Keratinocyte (primary cell): ENCODE results near the gene CRYL1. TPM values are rescaled to one million over a fixed set of nuclear protein-coding genes. Genes with fewer than 3 reads are reported as not detected.

Source experiments
- DNase-seq: peaks from one replicate; pipeline ENCODE4 v3.0.0-alpha.2; 2011; ENCODE audit warnings: low read depth, missing footprints, low spot score
- FAIRE-seq: peaks from 2 replicates; lab custom pipeline; 2011; peaks lifted over from hg19 to GRCh38; lab: Jason Lieb, UNC
- H2AFZ ChIP-seq: 2 replicates; pipeline ENCODE4 v1.6.0; 2012; ENCODE audit warnings: low read length, control low read depth, inconsistent platforms; ENCODE audit not compliant: control insufficient read depth
- H3K27ac ChIP-seq: 2 replicates; pipeline ENCODE4 v1.5.1; 2011; ENCODE audit warnings: low read length; ENCODE audit not compliant: control insufficient read depth, insufficient read depth
- H3K27me3 ChIP-seq: 3 replicates; pipeline ENCODE4 v1.6.0; 2011; ENCODE audit warnings: low read length; ENCODE audit not compliant: control insufficient read depth, insufficient read depth; ENCODE audit errors: extremely low read depth
- H3K36me3 ChIP-seq, 2 experiments: 2 replicates in 1 of 2; 3 replicates in 1 of 2; pipeline ENCODE4 v1.5.1; 2011; ENCODE audit warnings: low read length in 2 of 2, mild to moderate bottlenecking in 1 of 2; ENCODE audit not compliant: control insufficient read depth in 2 of 2, insufficient read depth in 2 of 2; ENCODE audit errors: extremely low read depth in 1 of 2
- H3K4me1 ChIP-seq: 3 replicates; pipeline ENCODE4 v1.5.1; 2011; ENCODE audit warnings: low read length; ENCODE audit not compliant: control insufficient read depth, insufficient read depth; ENCODE audit errors: extremely low read depth
- H3K4me2 ChIP-seq: 3 replicates; pipeline ENCODE4 v1.6.0; 2011; ENCODE audit warnings: low read depth, low read length; ENCODE audit not compliant: control insufficient read depth, insufficient read depth; ENCODE audit errors: extremely low read depth
- H3K4me3 ChIP-seq, 3 experiments: fragments of 200-600 bp in 1 of 3; sonication (generic) in 1 of 3; 2 replicates in 2 of 3; 3 replicates in 1 of 3; pipeline ENCODE4 v1.5.1; 2011 to 2016; ENCODE audit warnings: low read length in 3 of 3, mild to moderate bottlenecking in 3 of 3, control low read depth in 2 of 3, inconsistent platforms in 1 of 3, low read depth in 1 of 3, mixed read lengths in 1 of 3, mixed run types in 1 of 3, moderate library complexity in 1 of 3; ENCODE audit not compliant: control insufficient read depth in 2 of 3, insufficient read depth in 2 of 3; ENCODE audit errors: extremely low read depth in 1 of 3
- H3K79me2 ChIP-seq: 2 replicates; pipeline ENCODE4 v1.6.0; 2012; ENCODE audit warnings: low read length; ENCODE audit not compliant: control insufficient read depth, insufficient read depth
- H3K9ac ChIP-seq: 3 replicates; pipeline ENCODE4 v1.6.0; 2011; ENCODE audit warnings: low read length; ENCODE audit not compliant: control insufficient read depth, insufficient read depth; ENCODE audit errors: extremely low read depth
- H3K9me1 ChIP-seq: 3 replicates; pipeline ENCODE4 v1.6.0; 2011; ENCODE audit warnings: low read length; ENCODE audit not compliant: control insufficient read depth, insufficient read depth; ENCODE audit errors: extremely low read depth
- H3K9me3 ChIP-seq: 2 replicates; pipeline ENCODE4 v1.5.1; 2012; ENCODE audit warnings: low read depth, low read length; ENCODE audit not compliant: control insufficient read depth
- H4K20me1 ChIP-seq: 3 replicates; pipeline ENCODE4 v1.6.0; 2011; ENCODE audit warnings: low read length; ENCODE audit not compliant: control insufficient read depth, insufficient read depth; ENCODE audit errors: extremely low read depth
- CTCF ChIP-seq, 3 experiments: IDR thresholded peaks in 1 of 3; conservative IDR thresholded peaks in 1 of 3; optimal IDR thresholded peaks in 1 of 3; 2 replicates in 2 of 3; 3 replicates in 1 of 3; pipeline versions ENCODE3 to v1.5.1; 2011; ENCODE audit warnings: low read length in 3 of 3, mild to moderate bottlenecking in 3 of 3, moderate library complexity in 2 of 3, control low read depth in 1 of 3, inconsistent platforms in 1 of 3; ENCODE audit not compliant: insufficient read depth in 2 of 3; ENCODE audit errors: extremely low read depth in 1 of 3
- EZH2 ChIP-seq: IDR thresholded peaks from one replicate; pipeline ENCODE4 v1.6.1; 2012; ENCODE audit warnings: inconsistent platforms, mild to moderate bottlenecking, low read length, moderate library complexity
- dilution Hi-C: fragments of 300-500 bp; cut with MboI; formaldehyde crosslinking; loops from one replicate; pipeline ENCODE4 v1.7.0; 2020; ENCODE audit warnings: low sequenced_read_pairs; ENCODE audit not compliant: extremely low pct_ligation_motif_present
- polyA plus RNA-seq, 5 experiments: library from polyadenylated mRNA; depleted of rRNA in 3 of 5; stranded (reverse) in 3 of 5; stranded (forward) in 1 of 5; unstranded in 1 of 5; fragments of >200 nt; gene quantifications; 1 replicate in 1 of 5; 2 replicates in 3 of 5; 3 replicates in 1 of 5; pipeline versions ENCODE4 v1.2.1 to v1.2.3, GENCODE V29; 2011 to 2012; ENCODE audit warnings: missing spikeins in 2 of 5, low read depth in 1 of 5, low replicate concordance in 1 of 5

CRYL1 gene
- polyA plus RNA-seq, 1 donor (not counting 4 experiments of a cell fraction or from before 2014, with no cell fraction given): 27.2 TPM

GRCh38 chr13:20501592-20501991 lies 24.1 kb downstream of the CRYL1 start:
- Histone ChIP-seq H3K79me2 (no peaks in the 10 kb centered on the region), H2AFZ (no peak overlapping the region), H3K27me3 (no peaks in the 10 kb centered on the region), H3K4me2 (no peak overlapping the region), H3K9ac (no peak overlapping the region), H3K4me1 (no peaks in the 10 kb centered on the region), H4K20me1 (no peaks in the 10 kb centered on the region), H3K4me3 (no peak overlapping the region), H3K9me3 (no peaks in the 10 kb centered on the region), H3K36me3 (peaks cover 0 to 1% of the 10 kb centered on the region in 2 experiments), H3K27ac (no peak overlapping the region), H3K9me1 (no peaks in the 10 kb centered on the region)
- no peak for FAIRE-seq
- no peak for DNase-seq
- dilution Hi-C loops: no loop called here
- no peak for TF ChIP-seq CTCF (optimal IDR thresholded peaks at IDR 0.05 in 1 of 3, IDR thresholded peaks at IDR 0.05 in 1 of 3, conservative IDR thresholded peaks at IDR 0.05 in 1 of 3; ENCODE audit: extremely low read depth in 1 of 3, insufficient read depth in 2 of 3, low read length in 3 of 3)

GRCh38 chr13:20501120-20501519 lies 24.5 kb downstream of the CRYL1 start:
- Histone ChIP-seq H3K36me3 (peaks cover 0 to 1% of the 10 kb centered on the region in 2 experiments), H3K9me3 (no peaks in the 10 kb centered on the region), H3K27ac (no peak overlapping the region), H2AFZ (no peak overlapping the region), H3K4me1 (no peaks in the 10 kb centered on the region), H3K79me2 (no peaks in the 10 kb centered on the region), H3K27me3 (no peaks in the 10 kb centered on the region), H3K4me2 (no peak overlapping the region), H3K4me3 (no peak overlapping the region), H3K9me1 (no peaks in the 10 kb centered on the region), H4K20me1 (no peaks in the 10 kb centered on the region), H3K9ac (no peak overlapping the region)
- FAIRE-seq (no peak), DNase-seq (no peak)
- TF ChIP-seq EZH2 (no peak), CTCF (optimal IDR thresholded peaks at IDR 0.05 in 1 of 3, IDR thresholded peaks at IDR 0.05 in 1 of 3, conservative IDR thresholded peaks at IDR 0.05 in 1 of 3; ENCODE audit: extremely low read depth in 1 of 3, insufficient read depth in 2 of 3, low read length in 3 of 3) (no peak)
- dilution Hi-C loops: no loop called here
